A549 (cell line): ENCODE data around the gene TMIGD3. TPM values are rescaled to one million over a fixed set of nuclear protein-coding genes. Genes with fewer than 3 reads are reported as not detected.

Experiments
- ATAC-seq, 2 experiments: fragments of 200-7000 bp in 1 of 2; fragments of >200 bp in 1 of 2; cut with Nextera tagmentation in 1 of 2; cut with Tn5 transposase in 1 of 2; 3 replicates each; pipeline versions ENCODE4 v1.8.0 to v1.9.1; 2018 to 2020; ENCODE audit warnings: mild to moderate bottlenecking in 1 of 2, moderate library complexity in 1 of 2
- CTCF ChIA-PET: fragments of 300-600 bp; sonication (Branson Sonifier 250); formaldehyde crosslinking; extraction: SDS; loops from one replicate; lab custom pipeline; 2021; ENCODE audit warnings: antibody characterized with exemption, inconsistent platforms; lab: Yijun Ruan, JAX
- POLR2A ChIA-PET: fragments of 350-600 bp; formaldehyde crosslinking; extraction: SDS; loops from one replicate; lab custom pipeline; 2021; ENCODE audit warnings: antibody characterized with exemption, inconsistent platforms; lab: Yijun Ruan, JAX
- DNase-seq, 2 experiments: peaks; one replicate each; pipeline versions ENCODE4 v3.0.0 to v3.0.0-alpha.2; 2011 to 2016; ENCODE audit warnings: low read depth in 1 of 2, low spot score in 1 of 2
- FAIRE-seq: peaks from 2 replicates; lab custom pipeline; 2011; peaks lifted over from hg19 to GRCh38; lab: Jason Lieb, UNC
- H3K27ac ChIP-seq, 2 experiments: fragments of >200 bp; sonication (Bioruptor Twin); formaldehyde crosslinking; 3 replicates each; pipeline ENCODE4 v1.5.1; 2016 to 2017
- H3K4me1 ChIP-seq: fragments of >200 bp; sonication (Bioruptor Twin); formaldehyde crosslinking; 3 replicates; pipeline ENCODE4 v1.6.1; 2016
- H3K4me2 ChIP-seq: fragments of >200 bp; sonication (Bioruptor Twin); formaldehyde crosslinking; 3 replicates; pipeline ENCODE4 v1.6.1; 2016
- H3K4me3 ChIP-seq: fragments of >200 bp; sonication (Bioruptor Twin); formaldehyde crosslinking; 3 replicates; pipeline ENCODE4 v1.5.1; 2016
- H3K9me3 ChIP-seq: fragments of >200 bp; sonication (Bioruptor Twin); formaldehyde crosslinking; 3 replicates; pipeline ENCODE4 v1.6.1; 2016
- EHF ChIP-seq: fragments of 250-450 bp; sonication (Bioruptor Pico); IDR thresholded peaks from 2 replicates; pipeline ENCODE4 v1.5.0; 2020; ENCODE audit warnings: mild to moderate bottlenecking
- EHMT2 ChIP-seq: fragments of 200-600 bp; sonication (generic); IDR thresholded peaks from 2 replicates; pipeline ENCODE4 v1.6.1; 2016; ENCODE audit warnings: antibody characterized with exemption, low read depth, mild to moderate bottlenecking, moderate library complexity
- FOSL2 ChIP-seq, 2 experiments: fragments of 450-650 bp in 1 of 2; fragments of >200 bp in 1 of 2; sonication (Bioruptor Twin) in 1 of 2; formaldehyde crosslinking; IDR thresholded peaks; 2 replicates each; pipeline versions ENCODE4 v1.5.0 to v1.6.1; 2016 to 2020; ENCODE audit warnings: mild to moderate bottlenecking in 1 of 2, moderate library complexity in 1 of 2
- FOXS1 ChIP-seq: fragments of 250-450 bp; sonication (Bioruptor Pico); IDR thresholded peaks from 2 replicates; pipeline ENCODE4 v1.5.0; 2020; ENCODE audit warnings: mild to moderate bottlenecking, moderate library complexity
- HEYL ChIP-seq: fragments of 250-450 bp; sonication (Bioruptor Pico); IDR thresholded peaks from 2 replicates; pipeline ENCODE4 v1.8.0; 2021; ENCODE audit warnings: mild to moderate bottlenecking, moderate library complexity
- HOXA7 ChIP-seq: fragments of 250-450 bp; sonication (Bioruptor Pico); IDR thresholded peaks from 2 replicates; pipeline ENCODE4 v1.5.0; 2020; ENCODE audit warnings: mild to moderate bottlenecking, moderate library complexity
- HOXB13 ChIP-seq: fragments of 250-450 bp; sonication (Bioruptor Pico); IDR thresholded peaks from 2 replicates; pipeline ENCODE4 v1.5.0; 2020; ENCODE audit warnings: low read depth, mild to moderate bottlenecking, moderate library complexity
- JUNB ChIP-seq: fragments of >200 bp; sonication (Bioruptor Twin); formaldehyde crosslinking; IDR thresholded peaks from 2 replicates; pipeline ENCODE4 v1.6.1; 2016
- KDM1A ChIP-seq: fragments of 200-600 bp; sonication (generic); IDR thresholded peaks from 2 replicates; pipeline ENCODE4 v1.6.1; 2016; ENCODE audit warnings: low read depth, mild to moderate bottlenecking
- MAFK ChIP-seq: fragments of 450-650 bp; IDR thresholded peaks from 2 replicates; pipeline ENCODE4 v1.6.1; 2014; ENCODE audit not compliant: partially characterized antibody
- MYC ChIP-seq: IDR thresholded peaks from 2 replicates; pipeline ENCODE4 v1.6.1; 2012; ENCODE audit warnings: mild to moderate bottlenecking, inconsistent platforms, low read length, improper control_type of control experiment, borderline replicate concordance
- POLR2AphosphoS2 ChIP-seq: conservative IDR thresholded peaks from 2 replicates; pipeline ENCODE4 v1.6.1; 2012; ENCODE audit warnings: low read length, improper control_type of control experiment, inconsistent platforms
- RAD21 ChIP-seq, 2 experiments: fragments of >200 bp in 1 of 2; sonication (Bioruptor Twin) in 1 of 2; formaldehyde crosslinking in 1 of 2; IDR thresholded peaks in 1 of 2; conservative IDR thresholded peaks in 1 of 2; 2 replicates in 1 of 2; 3 replicates in 1 of 2; pipeline ENCODE4 v1.6.1; 2012 to 2018; ENCODE audit warnings: inconsistent platforms in 1 of 2
- RARB ChIP-seq: fragments of 250-450 bp; sonication (Bioruptor Pico); IDR thresholded peaks from 2 replicates; pipeline ENCODE4 v1.8.0; 2021; ENCODE audit warnings: mild to moderate bottlenecking, moderate library complexity
- RNF2 ChIP-seq: fragments of 200-600 bp; sonication (generic); IDR thresholded peaks from 2 replicates; pipeline ENCODE4 v1.6.1; 2016; ENCODE audit warnings: low read depth, mild to moderate bottlenecking, antibody characterized with exemption, moderate library complexity, borderline replicate concordance
- SREBF2 ChIP-seq: fragments of 450-650 bp; IDR thresholded peaks from 2 replicates; pipeline ENCODE4 v1.6.1; 2014; ENCODE audit warnings: mild to moderate bottlenecking, moderate library complexity
- TP53 ChIP-seq: fragments of 250-450 bp; sonication (Bioruptor Pico); IDR thresholded peaks from 2 replicates; pipeline ENCODE4 v1.5.0; 2021; ENCODE audit warnings: mild to moderate bottlenecking, moderate library complexity
- ZC3H11A ChIP-seq: fragments of 450-650 bp; IDR thresholded peaks from 2 replicates; pipeline ENCODE4 v1.6.1; 2014; ENCODE audit warnings: antibody characterized with exemption, mild to moderate bottlenecking
- ZSCAN20 ChIP-seq: fragments of 250-450 bp; sonication (Bioruptor Pico); IDR thresholded peaks from 2 replicates; pipeline ENCODE4 v1.8.0; 2022; ENCODE audit warnings: mild to moderate bottlenecking, moderate library complexity
- WGBS: methylation state at CpG from one replicate; pipeline ENCODE4 v1.1.6; 2017; ENCODE audit errors: missing lambda C conversion rate; 5-methylcytosine and 5-hydroxymethylcytosine counted together
- polyA plus RNA-seq, 4 experiments: library from polyadenylated mRNA; depleted of rRNA in 3 of 4; stranded (reverse); fragments of >200 nt; fragmentation: RNase III in 1 of 4; extraction: RNeasy Plus Mini Kit Qiagen cat#74134 plus additional on column Dnase treatment in 1 of 4; gene quantifications; 2 replicates in 3 of 4; 3 replicates in 1 of 4; pipeline ENCODE4 v1.2.3, GENCODE V29; 2011 to 2017
- TF ChIP-seq, protein P1 (sequence below): fragments of >200 bp; sonication (Bioruptor Twin); formaldehyde crosslinking; IDR thresholded peaks from 3 replicates; pipeline ENCODE4 v1.6.1; 2016
- TF ChIP-seq, protein P2 (sequence below): fragments of >200 bp; sonication (Bioruptor Twin); formaldehyde crosslinking; IDR thresholded peaks from 3 replicates; pipeline ENCODE4 v1.5.1; 2016
- TF ChIP-seq, protein P3 (sequence below): IDR thresholded peaks from 2 replicates; pipeline ENCODE4 v1.6.1; 2012
- TF ChIP-seq, protein P4 (sequence below): IDR thresholded peaks from 2 replicates; pipeline ENCODE4 v1.6.1; 2012
- TF ChIP-seq, protein P5 (sequence below): fragments of 200-600 bp; sonication (generic); IDR thresholded peaks from 2 replicates; pipeline ENCODE4 v1.6.1; 2016; ENCODE audit warnings: antibody characterized with exemption, mild to moderate bottlenecking, moderate library complexity
- TF ChIP-seq, protein P6 (sequence below): fragments of 150-350 bp; IDR thresholded peaks from 2 replicates; pipeline ENCODE4 v1.6.1; 2014; ENCODE audit warnings: low read depth, mild to moderate bottlenecking, low read length

Gene TMIGD3
- polyA plus RNA-seq, 2 of the 4 experiments (the other 2 are of a cell fraction), result not detected

DNA sequence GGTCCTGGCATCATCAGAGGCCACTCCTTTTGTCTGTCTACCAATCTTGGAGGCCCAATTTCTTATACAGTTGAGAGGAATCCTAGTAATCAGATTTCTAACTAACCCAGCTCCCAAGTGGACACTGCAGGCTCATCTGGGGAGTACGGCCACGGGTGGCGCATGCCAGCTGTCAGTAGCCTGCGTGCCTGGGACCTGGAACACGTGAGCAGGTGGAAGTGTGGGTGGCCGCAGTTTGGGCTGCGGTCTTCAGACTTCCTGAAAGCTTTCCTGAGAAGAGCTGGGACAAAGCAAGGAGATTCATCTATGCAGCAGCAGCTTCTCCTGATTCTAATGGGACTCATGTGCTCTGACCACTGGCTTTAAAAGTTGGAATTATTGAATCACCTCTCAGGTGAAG is 12.4 kb downstream of the TMIGD3 start:
- H3K27ac ChIP-seq, result no peak overlapping the region
- no peak overlapping the region for H3K4me3 ChIP-seq
- ATAC-seq, result no peak
- WGBS, result 89% methylated on average over 2 of the region's 7 CpGs
- POLR2A ChIA-PET, result no interaction called here
- CTCF ChIA-PET, result interaction anchor here (1.7 to 4.0 kb wide), 2 partner anchors 9 to 17 kb away, joined by 6 to 19 read pairs; no protein-coding TSS in a partner anchor
- H3K4me1 ChIP-seq, result no peaks in the 10 kb centered on the region
- FAIRE-seq, result no peak
- no peak for DNase-seq
- TF ChIP-seq SREBF2 (no peak), FOXS1 (CRISPR knock-in tag) (no peak), TP53 (no peak), MYC (no peak), HOXB13 (CRISPR knock-in tag) (no peak), HOXA7 (CRISPR knock-in tag) (no peak), ZC3H11A (no peak), RNF2 (no peak), MAFK (no peak)
- TF ChIP-seq, protein P1, sequence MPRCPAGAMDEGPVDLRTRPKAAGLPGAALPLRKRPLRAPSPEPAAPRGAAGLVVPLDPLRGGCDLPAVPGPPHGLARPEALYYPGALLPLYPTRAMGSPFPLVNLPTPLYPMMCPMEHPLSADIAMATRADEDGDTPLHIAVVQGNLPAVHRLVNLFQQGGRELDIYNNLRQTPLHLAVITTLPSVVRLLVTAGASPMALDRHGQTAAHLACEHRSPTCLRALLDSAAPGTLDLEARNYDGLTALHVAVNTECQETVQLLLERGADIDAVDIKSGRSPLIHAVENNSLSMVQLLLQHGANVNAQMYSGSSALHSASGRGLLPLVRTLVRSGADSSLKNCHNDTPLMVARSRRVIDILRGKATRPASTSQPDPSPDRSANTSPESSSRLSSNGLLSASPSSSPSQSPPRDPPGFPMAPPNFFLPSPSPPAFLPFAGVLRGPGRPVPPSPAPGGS, result no peak
- TF ChIP-seq, protein P2, sequence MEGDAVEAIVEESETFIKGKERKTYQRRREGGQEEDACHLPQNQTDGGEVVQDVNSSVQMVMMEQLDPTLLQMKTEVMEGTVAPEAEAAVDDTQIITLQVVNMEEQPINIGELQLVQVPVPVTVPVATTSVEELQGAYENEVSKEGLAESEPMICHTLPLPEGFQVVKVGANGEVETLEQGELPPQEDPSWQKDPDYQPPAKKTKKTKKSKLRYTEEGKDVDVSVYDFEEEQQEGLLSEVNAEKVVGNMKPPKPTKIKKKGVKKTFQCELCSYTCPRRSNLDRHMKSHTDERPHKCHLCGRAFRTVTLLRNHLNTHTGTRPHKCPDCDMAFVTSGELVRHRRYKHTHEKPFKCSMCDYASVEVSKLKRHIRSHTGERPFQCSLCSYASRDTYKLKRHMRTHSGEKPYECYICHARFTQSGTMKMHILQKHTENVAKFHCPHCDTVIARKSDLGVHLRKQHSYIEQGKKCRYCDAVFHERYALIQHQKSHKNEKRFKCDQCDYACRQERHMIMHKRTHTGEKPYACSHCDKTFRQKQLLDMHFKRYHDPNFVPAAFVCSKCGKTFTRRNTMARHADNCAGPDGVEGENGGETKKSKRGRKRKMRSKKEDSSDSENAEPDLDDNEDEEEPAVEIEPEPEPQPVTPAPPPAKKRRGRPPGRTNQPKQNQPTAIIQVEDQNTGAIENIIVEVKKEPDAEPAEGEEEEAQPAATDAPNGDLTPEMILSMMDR, result no peak
- TF ChIP-seq, protein P3, sequence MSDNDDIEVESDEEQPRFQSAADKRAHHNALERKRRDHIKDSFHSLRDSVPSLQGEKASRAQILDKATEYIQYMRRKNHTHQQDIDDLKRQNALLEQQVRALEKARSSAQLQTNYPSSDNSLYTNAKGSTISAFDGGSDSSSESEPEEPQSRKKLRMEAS, result no peak
- H3K9me3 ChIP-seq, result no peaks in the 10 kb centered on the region
- H3K4me2 ChIP-seq, result no peak overlapping the region

DNA sequence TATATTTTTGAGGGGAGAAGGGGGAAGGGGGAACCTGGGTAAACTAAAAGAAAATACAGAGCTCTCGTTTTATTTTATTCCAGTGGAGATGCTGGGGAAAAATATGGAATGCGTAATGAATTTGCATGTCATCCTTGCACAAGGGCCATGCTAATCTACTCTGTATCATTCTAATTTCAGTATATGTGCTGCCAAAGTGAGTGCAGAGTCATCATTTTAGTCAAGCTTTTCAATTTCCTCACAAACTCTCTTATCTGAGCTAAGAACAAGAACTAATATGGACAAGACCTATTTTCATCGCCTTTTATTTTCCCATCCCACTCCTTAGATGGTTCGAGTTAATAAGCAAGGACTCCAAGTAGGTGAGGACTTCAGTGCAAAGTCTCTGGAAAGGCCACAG is 13.2 kb downstream of the TMIGD3 start:
- no peak for DNase-seq
- no peak for ATAC-seq
- WGBS, result 50% methylated on average over 4 of the region's 4 CpGs
- ChIA-PET CTCF (interaction anchor here (1.7 to 4.0 kb wide), 2 partner anchors 8 to 18 kb away, joined by 6 to 19 read pairs; no protein-coding TSS in a partner anchor), POLR2A (no interaction called here)
- Histone ChIP-seq H3K9me3 (no peaks in the 10 kb centered on the region), H3K4me3 (no peak overlapping the region), H3K4me2 (no peak overlapping the region), H3K27ac (no peak overlapping the region), H3K4me1 (no peaks in the 10 kb centered on the region)
- no peak for FAIRE-seq
- no peak for TF ChIP-seq FOXS1 (CRISPR knock-in tag)
- peak; percentile 16 for TF ChIP-seq MAFK

DNA sequence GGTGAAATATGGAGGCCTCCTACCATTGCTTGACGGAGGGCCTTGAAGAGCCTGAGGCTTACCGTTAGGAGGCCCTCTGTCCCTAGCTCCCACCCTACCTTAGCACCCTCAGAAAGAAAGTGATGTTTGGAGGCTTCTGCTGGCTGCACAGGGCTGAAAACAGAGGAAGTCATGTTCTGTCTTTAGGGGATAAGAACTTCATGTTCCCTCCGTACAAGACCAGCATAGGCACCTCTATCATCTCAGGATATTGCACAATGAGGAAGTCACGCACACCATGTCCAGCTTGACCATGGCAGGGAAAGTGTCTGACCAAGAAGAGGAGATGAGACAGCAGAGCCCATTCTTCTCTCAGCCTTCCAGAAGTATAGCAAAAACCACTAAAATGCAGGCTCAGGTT is 13.8 kb downstream of the TMIGD3 start:
- FAIRE-seq, result no peak
- H3K4me1 ChIP-seq, result no peaks in the 10 kb centered on the region
- 77% methylated on average over 3 of the region's 4 CpGs for WGBS
- ChIA-PET POLR2A (no interaction called here), CTCF (interaction anchor here (1.7 to 4.0 kb wide), 2 partner anchors 8 to 19 kb away, joined by 6 to 19 read pairs; no protein-coding TSS in a partner anchor)
- H3K4me3 ChIP-seq, result no peak overlapping the region
- no peak for ATAC-seq
- no peak overlapping the region for H3K4me2 ChIP-seq
- no peaks in the 10 kb centered on the region for H3K9me3 ChIP-seq
- H3K27ac ChIP-seq, result no peak overlapping the region
- no peak for DNase-seq
- TF ChIP-seq POLR2AphosphoS2 (no peak), EHF (no peak), HEYL (CRISPR knock-in tag) (no peak), JUNB (no peak), KDM1A (no peak), FOSL2 (IDR thresholded peaks at IDR 0.05) (no peak), FOSL2 (CRISPR knock-in tag; IDR thresholded peaks at IDR 0.05) (no peak), RARB (no peak), RAD21 (conservative IDR thresholded peaks at IDR 0.05 in 1 of 2, IDR thresholded peaks at IDR 0.05 in 1 of 2) (no peak), EHMT2 (no peak), ZSCAN20 (CRISPR knock-in tag) (no peak)
- TF ChIP-seq, protein P4, sequence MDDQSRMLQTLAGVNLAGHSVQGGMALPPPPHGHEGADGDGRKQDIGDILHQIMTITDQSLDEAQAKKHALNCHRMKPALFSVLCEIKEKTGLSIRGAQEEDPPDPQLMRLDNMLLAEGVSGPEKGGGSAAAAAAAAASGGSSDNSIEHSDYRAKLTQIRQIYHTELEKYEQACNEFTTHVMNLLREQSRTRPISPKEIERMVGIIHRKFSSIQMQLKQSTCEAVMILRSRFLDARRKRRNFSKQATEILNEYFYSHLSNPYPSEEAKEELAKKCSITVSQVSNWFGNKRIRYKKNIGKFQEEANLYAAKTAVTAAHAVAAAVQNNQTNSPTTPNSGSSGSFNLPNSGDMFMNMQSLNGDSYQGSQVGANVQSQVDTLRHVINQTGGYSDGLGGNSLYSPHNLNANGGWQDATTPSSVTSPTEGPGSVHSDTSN, result no peak
- TF ChIP-seq, protein P5, sequence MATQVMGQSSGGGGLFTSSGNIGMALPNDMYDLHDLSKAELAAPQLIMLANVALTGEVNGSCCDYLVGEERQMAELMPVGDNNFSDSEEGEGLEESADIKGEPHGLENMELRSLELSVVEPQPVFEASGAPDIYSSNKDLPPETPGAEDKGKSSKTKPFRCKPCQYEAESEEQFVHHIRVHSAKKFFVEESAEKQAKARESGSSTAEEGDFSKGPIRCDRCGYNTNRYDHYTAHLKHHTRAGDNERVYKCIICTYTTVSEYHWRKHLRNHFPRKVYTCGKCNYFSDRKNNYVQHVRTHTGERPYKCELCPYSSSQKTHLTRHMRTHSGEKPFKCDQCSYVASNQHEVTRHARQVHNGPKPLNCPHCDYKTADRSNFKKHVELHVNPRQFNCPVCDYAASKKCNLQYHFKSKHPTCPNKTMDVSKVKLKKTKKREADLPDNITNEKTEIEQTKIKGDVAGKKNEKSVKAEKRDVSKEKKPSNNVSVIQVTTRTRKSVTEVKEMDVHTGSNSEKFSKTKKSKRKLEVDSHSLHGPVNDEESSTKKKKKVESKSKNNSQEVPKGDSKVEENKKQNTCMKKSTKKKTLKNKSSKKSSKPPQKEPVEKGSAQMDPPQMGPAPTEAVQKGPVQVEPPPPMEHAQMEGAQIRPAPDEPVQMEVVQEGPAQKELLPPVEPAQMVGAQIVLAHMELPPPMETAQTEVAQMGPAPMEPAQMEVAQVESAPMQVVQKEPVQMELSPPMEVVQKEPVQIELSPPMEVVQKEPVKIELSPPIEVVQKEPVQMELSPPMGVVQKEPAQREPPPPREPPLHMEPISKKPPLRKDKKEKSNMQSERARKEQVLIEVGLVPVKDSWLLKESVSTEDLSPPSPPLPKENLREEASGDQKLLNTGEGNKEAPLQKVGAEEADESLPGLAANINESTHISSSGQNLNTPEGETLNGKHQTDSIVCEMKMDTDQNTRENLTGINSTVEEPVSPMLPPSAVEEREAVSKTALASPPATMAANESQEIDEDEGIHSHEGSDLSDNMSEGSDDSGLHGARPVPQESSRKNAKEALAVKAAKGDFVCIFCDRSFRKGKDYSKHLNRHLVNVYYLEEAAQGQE, result no peak
- TF ChIP-seq, protein P6, sequence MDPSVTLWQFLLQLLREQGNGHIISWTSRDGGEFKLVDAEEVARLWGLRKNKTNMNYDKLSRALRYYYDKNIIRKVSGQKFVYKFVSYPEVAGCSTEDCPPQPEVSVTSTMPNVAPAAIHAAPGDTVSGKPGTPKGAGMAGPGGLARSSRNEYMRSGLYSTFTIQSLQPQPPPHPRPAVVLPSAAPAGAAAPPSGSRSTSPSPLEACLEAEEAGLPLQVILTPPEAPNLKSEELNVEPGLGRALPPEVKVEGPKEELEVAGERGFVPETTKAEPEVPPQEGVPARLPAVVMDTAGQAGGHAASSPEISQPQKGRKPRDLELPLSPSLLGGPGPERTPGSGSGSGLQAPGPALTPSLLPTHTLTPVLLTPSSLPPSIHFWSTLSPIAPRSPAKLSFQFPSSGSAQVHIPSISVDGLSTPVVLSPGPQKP, result no peak
